Suprapubic skin (tissue), 4 donors: ENCODE results near the gene OPN3. TPM values are rescaled to one million over a fixed set of nuclear protein-coding genes. Genes with fewer than 3 reads are reported as not detected.

ENCODE experiments used
- DNase-seq, 2 donors: peaks; one replicate each; pipeline ENCODE4 v3.0.0-alpha.2; 2019; ENCODE audit warnings: low spot score in 2 of 2
- H3K27ac ChIP-seq: fragments of 200-600 bp; sonication (generic); one replicate; pipeline ENCODE4 v1.5.1; 2019
- H3K27me3 ChIP-seq: fragments of 200-600 bp; sonication (generic); one replicate; pipeline ENCODE4 v1.5.1; 2019
- H3K36me3 ChIP-seq: fragments of 200-600 bp; sonication (generic); one replicate; pipeline ENCODE4 v1.5.1; 2019
- H3K4me1 ChIP-seq: fragments of 200-600 bp; sonication (generic); one replicate; pipeline ENCODE4 v1.5.1; 2019
- H3K4me3 ChIP-seq: fragments of 200-600 bp; sonication (generic); one replicate; pipeline ENCODE4 v1.5.1; 2019; ENCODE audit warnings: mild to moderate bottlenecking
- H3K9me3 ChIP-seq: fragments of 200-600 bp; sonication (generic); one replicate; pipeline ENCODE4 v1.5.1; 2019
- EP300 ChIP-seq: sonication (generic); formaldehyde crosslinking; IDR thresholded peaks from one replicate; pipeline ENCODE4 v1.6.1; 2017; ENCODE audit warnings: antibody characterized with exemption
- POLR2A ChIP-seq, 2 donors: fragments of 450-650 bp; IDR thresholded peaks; one replicate each; pipeline ENCODE4 v1.6.1; 2017; ENCODE audit warnings: antibody characterized with exemption in 2 of 2, mild to moderate bottlenecking in 2 of 2, moderate library complexity in 2 of 2
- POLR2AphosphoS5 ChIP-seq, 3 donors: sonication (generic); formaldehyde crosslinking; IDR thresholded peaks; one replicate each; pipeline ENCODE4 v1.6.1; 2017; ENCODE audit warnings: antibody characterized with exemption in 3 of 3
- WGBS: methylation state at CpG from one replicate; pipeline ENCODE4 v1.1.5; 2018; 5-methylcytosine and 5-hydroxymethylcytosine counted together
- total RNA-seq, 4 donors: library from RNA; depleted of rRNA; stranded (reverse); fragments of >200 nt; gene quantifications; one replicate each; pipeline ENCODE4 v1.1.0, GENCODE V29; 2016
- TF ChIP-seq, protein P1 (sequence below), 2 donors: fragments of 200-600 bp in 1 of 2; fragments of 450-650 bp in 1 of 2; sonication (generic) in 1 of 2; IDR thresholded peaks; one replicate each; pipeline ENCODE4 v1.5.1; 2016 to 2019; ENCODE audit warnings: antibody characterized with exemption in 2 of 2, mild to moderate bottlenecking in 1 of 2, moderate library complexity in 1 of 2

Gene OPN3
- total RNA-seq, 4 donors from 2014 or later, result 16.9 to 41.8 (median 28.4) TPM

DNA sequence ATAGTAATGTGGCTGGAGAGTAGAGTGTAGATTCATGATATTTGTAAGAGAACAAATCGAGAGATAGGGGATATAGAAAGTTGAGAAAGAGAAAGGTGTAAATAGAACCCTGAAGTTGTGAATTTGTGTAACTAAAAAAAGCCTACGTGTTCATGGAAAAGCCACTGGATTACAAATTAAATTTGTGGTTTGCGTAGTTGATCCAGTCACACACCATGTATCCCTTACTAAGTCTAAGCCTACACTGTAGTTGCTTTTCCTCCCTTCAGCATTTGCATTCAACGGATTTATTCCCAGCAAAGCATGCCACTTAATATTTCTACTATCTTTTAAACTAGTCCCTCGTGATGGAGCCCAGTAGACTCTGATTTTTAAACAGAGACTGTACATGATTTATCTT is 83.1 kb downstream of the OPN3 start:
- H3K27ac ChIP-seq, result no peak overlapping the region
- no peaks in the 10 kb centered on the region for H3K36me3 ChIP-seq
- WGBS, result 83% methylated on average over 5 of the region's 5 CpGs

DNA sequence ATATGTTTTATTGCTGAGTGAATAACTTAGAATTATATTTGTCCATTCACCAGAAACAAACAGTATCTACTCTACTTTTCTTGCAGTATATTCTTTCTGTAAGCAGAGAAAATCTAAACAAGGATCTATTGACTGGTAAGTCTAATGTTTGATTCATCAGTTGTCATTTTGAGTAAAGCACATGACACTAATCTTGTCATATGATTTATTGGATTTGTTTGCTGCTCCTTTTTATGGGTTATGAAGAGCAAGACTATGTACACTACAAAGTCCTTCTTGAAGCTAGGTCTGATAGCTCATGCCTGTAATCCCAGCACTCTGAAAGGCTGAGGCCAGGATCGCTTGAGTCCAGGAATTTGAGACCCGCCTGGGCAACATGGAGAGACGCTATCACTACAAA is 84.6 kb downstream of the OPN3 start:
- no peak overlapping the region for H3K27ac ChIP-seq
- DNase-seq, result no peak
- H3K27me3 ChIP-seq, result no peaks in the 10 kb centered on the region
- 91% methylated on average over 3 of the region's 3 CpGs for WGBS
- no peaks in the 10 kb centered on the region for H3K36me3 ChIP-seq
- H3K4me1 ChIP-seq, result no peaks in the 10 kb centered on the region
- H3K4me3 ChIP-seq, result no peak overlapping the region
- TF ChIP-seq POLR2AphosphoS5 (IDR thresholded peaks at IDR 0.05) (no peak), EP300 (no peak), POLR2A (IDR thresholded peaks at IDR 0.05) (no peak)
- TF ChIP-seq, protein P1, sequence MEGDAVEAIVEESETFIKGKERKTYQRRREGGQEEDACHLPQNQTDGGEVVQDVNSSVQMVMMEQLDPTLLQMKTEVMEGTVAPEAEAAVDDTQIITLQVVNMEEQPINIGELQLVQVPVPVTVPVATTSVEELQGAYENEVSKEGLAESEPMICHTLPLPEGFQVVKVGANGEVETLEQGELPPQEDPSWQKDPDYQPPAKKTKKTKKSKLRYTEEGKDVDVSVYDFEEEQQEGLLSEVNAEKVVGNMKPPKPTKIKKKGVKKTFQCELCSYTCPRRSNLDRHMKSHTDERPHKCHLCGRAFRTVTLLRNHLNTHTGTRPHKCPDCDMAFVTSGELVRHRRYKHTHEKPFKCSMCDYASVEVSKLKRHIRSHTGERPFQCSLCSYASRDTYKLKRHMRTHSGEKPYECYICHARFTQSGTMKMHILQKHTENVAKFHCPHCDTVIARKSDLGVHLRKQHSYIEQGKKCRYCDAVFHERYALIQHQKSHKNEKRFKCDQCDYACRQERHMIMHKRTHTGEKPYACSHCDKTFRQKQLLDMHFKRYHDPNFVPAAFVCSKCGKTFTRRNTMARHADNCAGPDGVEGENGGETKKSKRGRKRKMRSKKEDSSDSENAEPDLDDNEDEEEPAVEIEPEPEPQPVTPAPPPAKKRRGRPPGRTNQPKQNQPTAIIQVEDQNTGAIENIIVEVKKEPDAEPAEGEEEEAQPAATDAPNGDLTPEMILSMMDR (IDR thresholded peaks at IDR 0.05), result no peak
- H3K9me3 ChIP-seq, result no peaks in the 10 kb centered on the region

More for the DNA sequence above, 83.1 kb downstream of the OPN3 start:
- TF ChIP-seq POLR2A (IDR thresholded peaks at IDR 0.05), result no peak
- TF ChIP-seq POLR2AphosphoS5 (IDR thresholded peaks at IDR 0.05), result no peak
- TF ChIP-seq, protein P1 (IDR thresholded peaks at IDR 0.05), result no peak
- no peak for TF ChIP-seq EP300
- Histone ChIP-seq H3K4me3 (no peak overlapping the region), H3K27me3 (no peaks in the 10 kb centered on the region), H3K4me1 (no peaks in the 10 kb centered on the region), H3K9me3 (no peaks in the 10 kb centered on the region)
- no peak for DNase-seq

DNA sequence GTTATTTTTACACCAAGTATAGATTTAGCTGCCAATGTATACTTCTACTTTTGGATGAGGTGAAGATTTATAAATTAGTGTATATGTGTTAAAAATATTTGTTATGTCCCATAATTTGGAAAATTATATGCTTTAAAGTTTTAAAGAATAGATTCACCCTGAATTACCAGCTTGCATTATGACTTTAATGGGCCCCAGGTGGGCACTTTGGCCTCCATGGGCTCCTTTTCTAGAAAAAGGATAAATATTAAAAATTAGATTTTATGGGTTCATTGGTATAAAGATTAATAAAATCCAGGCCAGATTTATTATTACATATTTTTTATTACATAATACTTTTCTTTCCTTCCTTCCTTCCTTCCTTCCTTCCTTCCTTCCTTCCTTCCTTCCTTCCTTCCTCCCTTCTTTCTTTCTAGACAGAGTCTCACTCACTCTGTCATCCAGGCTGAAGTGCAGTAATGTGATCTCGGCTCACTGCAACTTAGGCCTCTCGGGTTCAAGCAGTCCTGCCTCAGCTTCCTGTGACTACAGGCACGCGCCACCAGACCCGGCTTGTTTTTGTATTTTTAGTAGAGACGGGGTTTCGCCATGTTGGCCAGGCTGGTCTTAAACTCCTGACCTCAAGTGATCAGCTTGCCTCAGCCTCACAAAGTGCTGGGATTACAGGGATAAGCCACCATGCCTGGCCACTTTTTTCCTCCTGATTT is 86.1 kb downstream of the OPN3 start:
- Histone ChIP-seq H3K27ac (no peak overlapping the region), H3K4me3 (no peak overlapping the region), H3K9me3 (no peaks in the 10 kb centered on the region), H3K27me3 (no peaks in the 10 kb centered on the region), H3K36me3 (no peaks in the 10 kb centered on the region), H3K4me1 (no peaks in the 10 kb centered on the region)
- 85% methylated on average over 7 of the region's 7 CpGs for WGBS
- no peak for DNase-seq
- TF ChIP-seq POLR2A (IDR thresholded peaks at IDR 0.05), result no peak
- TF ChIP-seq POLR2AphosphoS5 (IDR thresholded peaks at IDR 0.05), result no peak
- no peak for TF ChIP-seq EP300
- TF ChIP-seq, protein P1 (IDR thresholded peaks at IDR 0.05), result no peak

DNA sequence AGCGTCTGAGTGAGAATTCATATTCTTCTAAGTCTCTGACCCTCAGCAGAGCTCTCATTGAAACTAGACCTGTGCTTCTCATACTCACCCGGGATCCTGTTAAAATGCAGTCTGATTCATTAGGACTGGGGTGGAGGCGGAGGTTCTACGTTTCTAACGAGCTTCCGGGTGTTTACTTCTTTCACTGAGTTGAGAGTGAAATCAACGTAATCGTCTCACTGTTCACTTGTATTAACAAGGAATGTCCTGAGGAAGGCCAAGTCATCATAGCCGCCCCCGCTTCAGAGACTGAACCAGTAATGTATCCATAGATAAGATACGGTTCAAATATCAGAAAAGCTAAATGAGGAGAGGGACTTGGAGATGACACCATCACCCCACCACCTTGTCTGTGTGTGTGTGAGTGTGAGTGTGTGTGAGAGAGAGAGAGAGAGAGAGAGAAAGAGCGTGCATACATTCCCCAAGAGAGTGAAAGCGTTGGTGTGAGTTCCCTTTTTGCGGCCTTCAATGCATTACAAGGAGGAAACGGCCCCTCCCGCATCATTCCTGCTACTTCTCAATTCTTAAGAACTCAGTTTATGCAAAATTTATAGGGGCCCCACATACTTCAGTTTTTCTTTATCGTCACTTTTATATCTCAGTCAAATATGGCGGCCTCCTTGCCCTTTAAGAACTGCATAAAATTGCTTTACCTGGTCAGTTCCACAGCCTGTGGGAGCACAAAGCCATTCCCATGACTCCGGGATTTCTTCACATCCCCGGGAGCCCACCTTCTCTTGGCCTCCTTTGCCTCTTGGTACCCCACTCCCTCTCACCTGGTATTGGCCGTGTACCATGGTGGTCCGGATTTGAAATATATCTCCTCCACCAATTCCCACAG is 88.2 kb downstream of the OPN3 start:
- H3K27me3 ChIP-seq, result no peaks in the 10 kb centered on the region
- DNase-seq, result no peak

More for the DNA sequence above, 88.2 kb downstream of the OPN3 start:
- H3K27ac ChIP-seq, result peak overlapping the region; percentile 5
- H3K36me3 ChIP-seq, result no peaks in the 10 kb centered on the region
- 90% methylated on average over 22 of the region's 22 CpGs for WGBS
- no peak overlapping the region for H3K4me3 ChIP-seq
- no peaks in the 10 kb centered on the region for H3K4me1 ChIP-seq
- H3K9me3 ChIP-seq, result no peaks in the 10 kb centered on the region
- TF ChIP-seq POLR2AphosphoS5 (IDR thresholded peaks at IDR 0.05) (no peak), EP300 (no peak), POLR2A (IDR thresholded peaks at IDR 0.05) (no peak)
- TF ChIP-seq, protein P1 (IDR thresholded peaks at IDR 0.05), result no peak
